ENCODE results near the gene ZNF784. TPM values are rescaled to one million over a fixed set of nuclear protein-coding genes. Genes with fewer than 3 reads are reported as not detected.

Gene ZNF784
- total RNA-seq, 1 donor from 2014 or later, result 9.7 TPM

DNA sequence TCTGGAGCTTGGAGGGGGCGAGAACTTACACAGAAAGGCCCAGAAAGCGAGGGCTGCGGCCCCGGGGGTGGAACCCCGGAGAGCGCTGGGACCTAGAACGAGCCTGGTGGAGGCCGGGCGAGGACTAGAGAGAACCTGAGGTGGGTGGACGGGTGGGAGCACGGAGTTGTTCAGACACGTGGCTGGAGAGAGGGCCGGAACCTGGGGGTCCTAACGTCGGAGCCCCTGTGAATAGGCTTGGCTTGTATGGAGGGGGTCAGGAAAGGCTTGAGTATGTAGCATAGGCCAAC, 19.5 kb upstream of the ZNF784 start:
- Histone ChIP-seq H3K27ac (peak overlapping the region; percentile 84), H3K4me3 (peak overlapping the region; percentile 89), H3K27me3 (no peaks in the 10 kb centered on the region), H3K4me1 (peaks cover 50% of the 10 kb centered on the region), H3K36me3 (peaks cover 13% of the 10 kb centered on the region), H3K9me3 (no peaks in the 10 kb centered on the region)
- intact Hi-C loops (cut with DNase I), result no loop called here
- TF ChIP-seq, protein P1, sequence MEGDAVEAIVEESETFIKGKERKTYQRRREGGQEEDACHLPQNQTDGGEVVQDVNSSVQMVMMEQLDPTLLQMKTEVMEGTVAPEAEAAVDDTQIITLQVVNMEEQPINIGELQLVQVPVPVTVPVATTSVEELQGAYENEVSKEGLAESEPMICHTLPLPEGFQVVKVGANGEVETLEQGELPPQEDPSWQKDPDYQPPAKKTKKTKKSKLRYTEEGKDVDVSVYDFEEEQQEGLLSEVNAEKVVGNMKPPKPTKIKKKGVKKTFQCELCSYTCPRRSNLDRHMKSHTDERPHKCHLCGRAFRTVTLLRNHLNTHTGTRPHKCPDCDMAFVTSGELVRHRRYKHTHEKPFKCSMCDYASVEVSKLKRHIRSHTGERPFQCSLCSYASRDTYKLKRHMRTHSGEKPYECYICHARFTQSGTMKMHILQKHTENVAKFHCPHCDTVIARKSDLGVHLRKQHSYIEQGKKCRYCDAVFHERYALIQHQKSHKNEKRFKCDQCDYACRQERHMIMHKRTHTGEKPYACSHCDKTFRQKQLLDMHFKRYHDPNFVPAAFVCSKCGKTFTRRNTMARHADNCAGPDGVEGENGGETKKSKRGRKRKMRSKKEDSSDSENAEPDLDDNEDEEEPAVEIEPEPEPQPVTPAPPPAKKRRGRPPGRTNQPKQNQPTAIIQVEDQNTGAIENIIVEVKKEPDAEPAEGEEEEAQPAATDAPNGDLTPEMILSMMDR (IDR thresholded peaks at IDR 0.05), result no peak
- DNase-seq (no peak), ATAC-seq (no peak)

DNA sequence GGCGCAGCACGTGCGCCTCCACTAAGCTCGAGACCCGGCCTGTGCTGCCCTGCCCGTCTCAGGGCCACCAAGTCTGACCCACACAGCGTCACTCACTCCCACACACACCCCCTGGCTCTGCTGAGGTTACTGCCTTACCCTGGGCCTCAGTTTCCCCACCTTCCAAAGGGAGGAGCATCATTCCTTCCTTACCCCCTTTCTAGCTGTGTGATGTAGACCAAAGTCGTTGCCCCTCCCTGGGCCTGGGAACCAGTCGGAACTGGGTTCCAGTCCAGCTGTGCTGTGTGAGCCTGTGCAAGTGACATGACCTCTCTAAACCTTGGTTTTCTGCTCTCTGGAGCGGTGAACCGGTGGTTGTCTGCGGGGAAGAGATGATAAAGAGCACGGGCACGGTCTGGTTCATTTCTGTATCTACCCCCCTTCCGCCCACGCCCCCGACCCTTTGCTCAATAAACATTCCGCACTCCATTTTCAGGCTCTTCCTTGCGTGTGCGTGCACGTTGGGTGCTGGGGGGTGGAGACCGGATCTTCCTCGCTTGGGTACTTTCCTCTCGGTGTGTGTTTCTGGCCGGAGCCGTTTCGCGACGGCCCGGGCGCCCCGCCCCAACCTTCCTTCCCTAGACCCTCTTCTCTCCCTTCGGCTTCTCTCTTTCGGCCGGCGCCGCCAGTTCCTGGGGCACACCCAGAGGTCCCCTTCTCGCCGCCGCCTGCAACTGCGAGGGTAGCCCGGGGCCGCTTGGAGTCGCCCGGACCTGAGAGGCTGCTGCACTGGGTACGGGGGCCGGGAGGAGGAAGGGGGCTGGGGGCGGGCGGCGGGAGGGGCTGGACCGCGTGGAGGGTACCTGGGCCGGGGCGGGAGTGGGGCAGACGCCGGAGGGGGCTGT, 18.9 kb upstream of the ZNF784 start, which contains the start of gene ZNF581:
Gene ZNF581, plus strand, starts transcription at position 647 of the 884 bp plus-strand sequence. CDS start 923 bp downstream, outside the sequence.
- peaks cover 13% of the 10 kb centered on the region for H3K36me3 ChIP-seq
- peak within 1 kb of the TSS; percentile 84 for H3K27ac ChIP-seq
- ATAC-seq (peak; percentile 65), DNase-seq (peak; percentile 89)
- peaks cover 51% of the 10 kb centered on the region for H3K4me1 ChIP-seq
- intact Hi-C loops (cut with DNase I), result no loop called here
- H3K4me3 ChIP-seq, result peak within 1 kb of the TSS; percentile 89
- TF ChIP-seq, protein P1 (IDR thresholded peaks at IDR 0.05), result no peak
- H3K27me3 ChIP-seq, result no peaks in the 10 kb centered on the region
- no peaks in the 10 kb centered on the region for H3K9me3 ChIP-seq

DNA sequence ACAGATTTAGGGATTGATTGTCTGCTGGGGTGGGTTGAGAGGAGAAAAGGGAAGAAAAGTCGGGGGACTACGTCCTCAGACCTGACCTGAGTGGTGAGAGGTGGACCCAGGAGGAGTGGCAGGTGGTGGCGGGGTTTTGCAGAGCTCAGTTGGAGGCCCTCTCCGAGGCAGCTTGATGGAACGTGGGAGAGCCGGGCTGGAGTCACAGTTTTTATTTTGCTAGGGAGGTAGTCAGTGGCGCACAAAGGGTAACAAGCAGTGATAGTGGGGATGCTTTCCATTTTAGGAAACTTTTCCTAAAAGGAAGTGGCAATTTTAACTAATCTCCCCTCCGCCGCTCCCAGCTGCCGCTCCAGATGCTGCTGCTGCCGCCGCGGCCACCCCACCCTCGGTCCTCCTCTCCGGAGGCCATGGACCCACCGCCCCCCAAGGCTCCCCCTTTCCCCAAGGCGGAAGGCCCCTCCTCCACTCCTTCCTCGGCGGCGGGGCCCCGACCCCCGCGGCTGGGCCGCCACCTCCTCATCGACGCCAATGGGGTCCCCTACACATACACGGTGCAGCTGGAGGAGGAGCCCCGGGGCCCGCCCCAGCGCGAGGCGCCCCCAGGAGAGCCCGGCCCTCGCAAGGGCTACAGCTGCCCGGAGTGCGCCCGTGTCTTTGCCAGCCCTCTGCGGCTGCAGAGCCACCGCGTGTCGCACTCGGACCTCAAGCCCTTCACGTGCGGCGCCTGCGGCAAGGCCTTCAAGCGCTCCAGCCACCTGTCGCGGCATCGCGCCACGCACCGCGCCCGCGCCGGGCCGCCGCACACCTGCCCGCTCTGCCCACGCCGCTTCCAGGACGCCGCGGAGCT, 18.0 kb upstream of the ZNF784 start:
- no peaks in the 10 kb centered on the region for H3K9me3 ChIP-seq
- TF ChIP-seq, protein P1 (IDR thresholded peaks at IDR 0.05), result no peak
- peak overlapping the region; percentile 84 for H3K27ac ChIP-seq
- peaks cover 13% of the 10 kb centered on the region for H3K36me3 ChIP-seq
- peaks cover 51% of the 10 kb centered on the region for H3K4me1 ChIP-seq
- ATAC-seq (peak; percentile 1), DNase-seq (peak; percentile 80)
- H3K4me3 ChIP-seq, result peak overlapping the region; percentile 89
- intact Hi-C loops (cut with DNase I), result no loop called here
- no peaks in the 10 kb centered on the region for H3K27me3 ChIP-seq

DNA sequence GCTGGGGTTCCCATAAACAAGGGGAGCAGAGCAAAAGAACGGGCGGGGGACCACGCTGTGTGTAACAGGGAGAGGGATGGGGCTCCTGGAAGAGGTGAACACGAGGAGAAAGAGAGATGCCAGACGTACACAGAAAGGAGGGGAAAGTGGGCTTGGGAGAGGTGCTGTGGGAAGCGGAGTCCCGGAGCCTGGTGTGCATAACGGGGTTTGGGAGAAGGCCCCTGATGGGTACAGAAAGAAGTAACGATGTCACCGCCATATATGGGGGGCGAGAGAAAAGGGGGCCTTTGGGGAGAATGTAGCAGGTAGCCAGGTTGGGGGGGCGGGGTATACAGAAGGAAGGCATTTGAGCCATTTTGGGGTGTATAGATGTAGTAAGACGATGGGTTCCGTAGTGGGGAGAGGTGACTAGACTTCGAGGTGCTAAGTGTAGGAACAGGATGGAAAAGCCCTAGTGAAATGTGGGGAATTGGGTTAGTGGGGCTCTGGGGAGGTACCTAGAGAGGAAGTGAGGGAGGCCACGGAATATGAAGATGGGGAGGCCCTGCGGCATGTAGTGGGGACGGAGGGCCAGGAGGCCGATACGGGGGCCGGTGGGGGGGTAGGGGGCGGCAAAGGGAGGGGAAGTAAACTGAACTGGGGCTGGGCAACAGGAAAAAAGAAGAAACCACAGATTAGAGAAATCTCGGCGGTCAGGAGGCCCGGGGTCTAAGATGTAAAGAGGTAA, 17.2 kb upstream of the ZNF784 start:
- peaks cover 54% of the 10 kb centered on the region for H3K4me1 ChIP-seq
- intact Hi-C loops (cut with DNase I), result no loop called here

More for the DNA sequence above, 17.2 kb upstream of the ZNF784 start:
- TF ChIP-seq, protein P1 (IDR thresholded peaks at IDR 0.05), result no peak
- Histone ChIP-seq H3K9me3 (no peaks in the 10 kb centered on the region), H3K27ac (peak overlapping the region; percentile 84), H3K27me3 (no peaks in the 10 kb centered on the region), H3K36me3 (peaks cover 13% of the 10 kb centered on the region), H3K4me3 (peak overlapping the region; percentile 89)
- DNase-seq (no peak), ATAC-seq (no peak)
